Measurements from ENCODE around the gene SLIT1. TPM values are rescaled to one million over a fixed set of nuclear protein-coding genes. Genes with fewer than 3 reads are reported as not detected.

Gene SLIT1
- total RNA-seq, 1 experiment from 2014 or later = 0.41 TPM

- Mint-ChIP-seq H3K36me3 (ENCODE audit: insufficient read depth, unreplicated experiment) (no peaks in the 10 kb centered on the region), H3K4me1 (ENCODE audit: low read depth, unreplicated experiment) (no peaks in the 10 kb centered on the region)
Observed at GRCh38 chr10:97210543-97210960, 24.8 kb upstream of the SLIT1 start.

GRCh38 chr10:97207756-97208346, 22.1 kb upstream of the SLIT1 start:
- Histone ChIP-seq H3K4me1 (no peaks in the 10 kb centered on the region), H3K9me3 (no peaks in the 10 kb centered on the region), H3K4me3 (ENCODE audit: low read depth, low read length) (no peak overlapping the region), H3K36me3 (ENCODE audit: control insufficient read depth, insufficient read depth, low read length) (no peaks in the 10 kb centered on the region), H3K27me3 (replicated peaks; ENCODE audit: control insufficient read depth, insufficient read depth, low read length) (no peaks in the 10 kb centered on the region; the same call in 1 of the 2 replicates)
- Mint-ChIP-seq H3K27ac (ENCODE audit: unreplicated experiment) (no peak overlapping the region), H3K36me3 (ENCODE audit: insufficient read depth, unreplicated experiment) (no peaks in the 10 kb centered on the region), H3K4me1 (ENCODE audit: low read depth, unreplicated experiment) (no peaks in the 10 kb centered on the region), H3K9me3 (ENCODE audit: unreplicated experiment) (no peaks in the 10 kb centered on the region), H3K27me3 (ENCODE audit: insufficient read depth, unreplicated experiment) (peaks cover 4% of the 10 kb centered on the region), H3K4me3 (ENCODE audit: unreplicated experiment) (no peak overlapping the region)
- BruUV-seq (replicated peaks) = no TSS peak
- ChIA-PET POLR2A (no interaction called here), CTCF (interaction anchor here (0.6 to 4.1 kb wide), 5 partner anchors 10 to 717 kb away, joined by 3 to 65 read pairs (median 4); partner anchors contain the start of gene SLIT1)
- intact Hi-C loops (cut with micrococcal nuclease; ENCODE audit: unreplicated experiment) = no loop called here
- TF ChIP-seq CTCF (IDR thresholded peaks at IDR 0.05; ENCODE audit: insufficient read depth in 1 of 2, low read depth in 1 of 2, low read length in 1 of 2, severe bottlenecking in 1 of 2, unreplicated experiment in 1 of 2) = no peak
- no peak for DNase-seq

More at GRCh38 chr10:97210543-97210960, 24.8 kb upstream of the SLIT1 start:
- Histone ChIP-seq H3K27me3 (replicated peaks; ENCODE audit: control insufficient read depth, insufficient read depth, low read length) (no peaks in the 10 kb centered on the region; the same call in 1 of the 2 replicates), H3K36me3 (ENCODE audit: control insufficient read depth, insufficient read depth, low read length) (no peaks in the 10 kb centered on the region), H3K9me3 (no peaks in the 10 kb centered on the region), H3K4me1 (no peaks in the 10 kb centered on the region), H3K4me3 (ENCODE audit: low read depth, low read length) (no peak overlapping the region)
- ChIA-PET POLR2A (no interaction called here), CTCF (interaction anchor here (0.6 to 4.1 kb wide), 17 partner anchors 9 to 262 kb away, joined by 3 to 65 read pairs (median 4); no protein-coding TSS in a partner anchor)
- peak; percentile 92 to 98 for TF ChIP-seq CTCF (IDR thresholded peaks at IDR 0.05; ENCODE audit: insufficient read depth in 1 of 2, low read depth in 1 of 2, low read length in 1 of 2, severe bottlenecking in 1 of 2, unreplicated experiment in 1 of 2)
- BruUV-seq (replicated peaks) = no TSS peak
- Mint-ChIP-seq H3K27me3 (ENCODE audit: insufficient read depth, unreplicated experiment) (peaks cover 2% of the 10 kb centered on the region), H3K4me3 (ENCODE audit: unreplicated experiment) (no peak overlapping the region), H3K9me3 (ENCODE audit: unreplicated experiment) (no peaks in the 10 kb centered on the region), H3K27ac (ENCODE audit: unreplicated experiment) (no peak overlapping the region)
- peak; percentile 68 to 81 for DNase-seq
- intact Hi-C loops (cut with micrococcal nuclease; ENCODE audit: unreplicated experiment) = loop anchor here (1.0 to 2.0 kb wide), 4 partner anchors 20 to 173 kb away; no protein-coding TSS in a partner anchor

DNA sequence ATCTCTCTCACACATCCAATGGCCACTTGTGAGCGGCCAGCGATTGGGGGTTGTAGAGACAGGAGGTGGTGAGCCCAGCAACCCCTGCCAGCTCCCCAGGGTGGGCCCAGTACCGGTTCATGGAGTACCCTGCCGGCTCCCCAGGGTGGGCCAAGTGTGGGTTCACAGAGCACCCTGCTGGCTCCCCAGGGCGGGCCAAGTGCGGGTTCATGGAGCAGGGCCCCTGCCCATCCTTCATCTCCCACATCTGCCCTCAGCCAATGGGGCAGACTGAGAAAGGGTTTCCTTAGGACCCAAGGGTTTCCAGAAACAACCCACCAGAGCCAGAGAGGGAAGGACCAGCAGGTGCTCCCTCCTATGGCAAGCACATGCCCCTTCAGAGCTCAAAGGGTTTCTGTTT, 21.4 kb upstream of the SLIT1 start:
- Mint-ChIP-seq H3K4me3 (ENCODE audit: unreplicated experiment) (no peak overlapping the region), H3K27me3 (ENCODE audit: insufficient read depth, unreplicated experiment) (peaks cover 7% of the 10 kb centered on the region), H3K36me3 (ENCODE audit: insufficient read depth, unreplicated experiment) (no peaks in the 10 kb centered on the region), H3K4me1 (ENCODE audit: low read depth, unreplicated experiment) (no peaks in the 10 kb centered on the region), H3K9me3 (ENCODE audit: unreplicated experiment) (no peaks in the 10 kb centered on the region), H3K27ac (ENCODE audit: unreplicated experiment) (no peak overlapping the region)
- H3K4me3 ChIP-seq (ENCODE audit: low read depth, low read length) = no peak overlapping the region
- no peaks in the 10 kb centered on the region for H3K4me1 ChIP-seq
- POLR2A ChIA-PET = no interaction called here
- no peak for DNase-seq
- CTCF ChIA-PET = interaction anchor here (0.6 to 1.0 kb wide), 2 partner anchors 74 to 134 kb away, joined by 3 read pairs; no protein-coding TSS in a partner anchor
- intact Hi-C loops (cut with micrococcal nuclease; ENCODE audit: unreplicated experiment) = no loop called here
- no peak for TF ChIP-seq CTCF (IDR thresholded peaks at IDR 0.05; ENCODE audit: insufficient read depth in 1 of 2, low read depth in 1 of 2, low read length in 1 of 2, severe bottlenecking in 1 of 2, unreplicated experiment in 1 of 2)
- no peaks in the 10 kb centered on the region for H3K9me3 ChIP-seq
- no peaks in the 10 kb centered on the region for H3K36me3 ChIP-seq (ENCODE audit: control insufficient read depth, insufficient read depth, low read length)
- no TSS peak for BruUV-seq (replicated peaks)
- no peaks in the 10 kb centered on the region; the same call in 1 of the 2 replicates for H3K27me3 ChIP-seq (replicated peaks; ENCODE audit: control insufficient read depth, insufficient read depth, low read length)

Measured in Caco-2 (cell line).